Activated CD4-positive, alpha-beta memory T cell treated with anti-CD3 and anti-CD28 coated beads for 36 hours (primary cell): Measurements from ENCODE around the gene SYTL5. TPM values are rescaled to one million over a fixed set of nuclear protein-coding genes. Genes with fewer than 3 reads are reported as not detected.

Experiments used
- CTCF ChIA-PET: fragments of 350-600 bp; sonication (Branson Sonifier 250); formaldehyde crosslinking; loops from one replicate; lab custom pipeline; 2021; ENCODE audit warnings: antibody characterized with exemption, inconsistent platforms; lab: Charles Lee
- POLR2A ChIA-PET: fragments of 350-600 bp; sonication (Branson Sonifier 250); formaldehyde crosslinking; loops from one replicate; lab custom pipeline; 2021; ENCODE audit warnings: antibody characterized with exemption; lab: Charles Lee
- DNase-seq: peaks from one replicate; pipeline ENCODE4 v3.0.0-alpha.2; 2020
- H3K27ac Mint-ChIP-seq: one replicate; pipeline ENCODE4 v1.8.0; 2021; ENCODE audit warnings: mixed read lengths
- H3K27me3 Mint-ChIP-seq: one replicate; pipeline ENCODE4 v1.8.0; 2021; ENCODE audit warnings: mixed read lengths
- H3K36me3 Mint-ChIP-seq: one replicate; pipeline ENCODE4 v1.8.0; 2021; ENCODE audit warnings: mixed read lengths
- H3K4me1 Mint-ChIP-seq: one replicate; pipeline ENCODE4 v1.8.0; 2021; ENCODE audit warnings: low read depth, mixed read lengths
- H3K4me3 Mint-ChIP-seq: one replicate; pipeline ENCODE4 v1.8.0; 2021; ENCODE audit warnings: mild to moderate bottlenecking, mixed read lengths
- H3K9me3 Mint-ChIP-seq: one replicate; pipeline ENCODE4 v1.8.0; 2021; ENCODE audit warnings: mixed read lengths
- intact Hi-C: fragments of 100-400 bp; cut with micrococcal nuclease; formaldehyde crosslinking; loops from one replicate; pipeline ENCODE4 v1.15.1; 2023
- total RNA-seq, 2 experiments: library from RNA; stranded (reverse); gene quantifications; one replicate each; pipeline ENCODE4 v1.2.3, GENCODE V29; 2021

The SYTL5 gene
- total RNA-seq, 2 experiments from 2014 or later, result 0.05 TPM; not detected in 1

- intact Hi-C loops, result no loop called here
- H3K27ac Mint-ChIP-seq, result no peak overlapping the region
- ChIA-PET CTCF (interaction anchor here (0.7 kb wide), 1 partner anchor 28 kb away, joined by 3 read pairs; no protein-coding TSS in a partner anchor), POLR2A (no interaction called here)
- no peaks in the 10 kb centered on the region for H3K9me3 Mint-ChIP-seq
- no peaks in the 10 kb centered on the region for H3K4me1 Mint-ChIP-seq
- H3K4me3 Mint-ChIP-seq, result no peak overlapping the region
- no peaks in the 10 kb centered on the region for H3K27me3 Mint-ChIP-seq
- no peaks in the 10 kb centered on the region for H3K36me3 Mint-ChIP-seq
- DNase-seq, result no peak
Observed at GRCh38 chrX:37993837-37994619, 12.3 kb upstream of the SYTL5 start.

- H3K27ac Mint-ChIP-seq, result no peak overlapping the region
- H3K27me3 Mint-ChIP-seq, result no peaks in the 10 kb centered on the region
- ChIA-PET CTCF (no interaction called here), POLR2A (no interaction called here)
- DNase-seq, result no peak
- no peaks in the 10 kb centered on the region for H3K36me3 Mint-ChIP-seq
- no peaks in the 10 kb centered on the region for H3K9me3 Mint-ChIP-seq
- H3K4me3 Mint-ChIP-seq, result no peak overlapping the region
- intact Hi-C loops, result no loop called here
- H3K4me1 Mint-ChIP-seq, result no peaks in the 10 kb centered on the region
Observed at GRCh38 chrX:37995428-37995827, 10.9 kb upstream of the SYTL5 start.

GRCh38 chrX:37997096-37997495, 9.3 kb upstream of the SYTL5 start:
- Mint-ChIP-seq H3K27ac (no peak overlapping the region), H3K9me3 (no peaks in the 10 kb centered on the region), H3K36me3 (no peaks in the 10 kb centered on the region), H3K4me3 (no peak overlapping the region), H3K4me1 (no peaks in the 10 kb centered on the region), H3K27me3 (no peaks in the 10 kb centered on the region)
- DNase-seq, result no peak
- ChIA-PET POLR2A (no interaction called here), CTCF (interaction anchor here (0.9 kb wide), 1 partner anchor 170 kb away, joined by 4 read pairs; no protein-coding TSS in a partner anchor)
- intact Hi-C loops, result no loop called here

GRCh38 chrX:37998586-37999262, 7.6 kb upstream of the SYTL5 start:
- CTCF ChIA-PET, result no interaction called here
- Mint-ChIP-seq H3K36me3 (no peaks in the 10 kb centered on the region), H3K4me1 (no peaks in the 10 kb centered on the region), H3K4me3 (no peak overlapping the region), H3K9me3 (no peaks in the 10 kb centered on the region), H3K27me3 (peaks cover under 1% of the 10 kb centered on the region), H3K27ac (no peak overlapping the region)
- no peak for DNase-seq
- POLR2A ChIA-PET, result no interaction called here
- intact Hi-C loops, result no loop called here

- Mint-ChIP-seq H3K4me3 (no peak overlapping the region), H3K4me1 (no peaks in the 10 kb centered on the region)
- intact Hi-C loops, result no loop called here
Observed at GRCh38 chrX:38000706-38001105, 5.6 kb upstream of the SYTL5 start.

GRCh38 chrX:38004046-38004445, 2.3 kb upstream of the SYTL5 start:
- POLR2A ChIA-PET, result no interaction called here

More at GRCh38 chrX:38000706-38001105, 5.6 kb upstream of the SYTL5 start:
- Mint-ChIP-seq H3K27me3 (peaks cover 6% of the 10 kb centered on the region), H3K27ac (no peak overlapping the region), H3K9me3 (no peaks in the 10 kb centered on the region), H3K36me3 (no peaks in the 10 kb centered on the region)
- ChIA-PET POLR2A (no interaction called here), CTCF (no interaction called here)
- no peak for DNase-seq

GRCh38 chrX:38006778-38007177, 425 bp downstream of the SYTL5 start:
- ChIA-PET CTCF (no interaction called here), POLR2A (no interaction called here)
- H3K9me3 Mint-ChIP-seq, result no peaks in the 10 kb centered on the region
- no peak for DNase-seq
- H3K27ac Mint-ChIP-seq, result no peak overlapping the region
- H3K27me3 Mint-ChIP-seq, result peaks cover 8% of the 10 kb centered on the region
- intact Hi-C loops, result no loop called here
- H3K36me3 Mint-ChIP-seq, result no peaks in the 10 kb centered on the region
- H3K4me3 Mint-ChIP-seq, result no peak overlapping the region
- peaks cover 2% of the 10 kb centered on the region for H3K4me1 Mint-ChIP-seq

More at GRCh38 chrX:38004046-38004445, 2.3 kb upstream of the SYTL5 start:
- Mint-ChIP-seq H3K27me3 (peaks cover 6% of the 10 kb centered on the region), H3K4me1 (peaks cover 2% of the 10 kb centered on the region), H3K4me3 (no peak overlapping the region), H3K36me3 (no peaks in the 10 kb centered on the region), H3K27ac (no peak overlapping the region), H3K9me3 (no peaks in the 10 kb centered on the region)
- DNase-seq, result no peak
- intact Hi-C loops, result no loop called here
- CTCF ChIA-PET, result no interaction called here

GRCh38 chrX:38008658-38009057, 2.3 kb downstream of the SYTL5 start:
- Mint-ChIP-seq H3K4me3 (no peak overlapping the region), H3K4me1 (peaks cover 2% of the 10 kb centered on the region), H3K27me3 (peaks cover 7% of the 10 kb centered on the region), H3K27ac (no peak overlapping the region), H3K36me3 (no peaks in the 10 kb centered on the region), H3K9me3 (no peaks in the 10 kb centered on the region)
- intact Hi-C loops, result no loop called here
- ChIA-PET POLR2A (no interaction called here), CTCF (no interaction called here)
- DNase-seq, result no peak

- intact Hi-C loops, result no loop called here
- peaks cover 2% of the 10 kb centered on the region for H3K4me1 Mint-ChIP-seq
- H3K27ac Mint-ChIP-seq, result no peak overlapping the region
- POLR2A ChIA-PET, result no interaction called here
- no peaks in the 10 kb centered on the region for H3K9me3 Mint-ChIP-seq
- CTCF ChIA-PET, result no interaction called here
- no peak overlapping the region for H3K4me3 Mint-ChIP-seq
- H3K36me3 Mint-ChIP-seq, result no peaks in the 10 kb centered on the region
- DNase-seq, result no peak
- peaks cover 3% of the 10 kb centered on the region for H3K27me3 Mint-ChIP-seq
Observed at GRCh38 chrX:38009641-38010040, 3.3 kb downstream of the SYTL5 start.

- Mint-ChIP-seq H3K9me3 (no peaks in the 10 kb centered on the region), H3K36me3 (no peaks in the 10 kb centered on the region), H3K27me3 (no peaks in the 10 kb centered on the region), H3K27ac (no peak overlapping the region), H3K4me1 (no peaks in the 10 kb centered on the region), H3K4me3 (no peak overlapping the region)
- intact Hi-C loops, result no loop called here
- POLR2A ChIA-PET, result no interaction called here
- DNase-seq, result no peak
- CTCF ChIA-PET, result no interaction called here
Observed at GRCh38 chrX:38018766-38019425, 12.5 kb downstream of the SYTL5 start.

- no peak for DNase-seq
- Mint-ChIP-seq H3K4me3 (no peak overlapping the region), H3K9me3 (peaks cover 4% of the 10 kb centered on the region), H3K27me3 (no peaks in the 10 kb centered on the region), H3K27ac (no peak overlapping the region), H3K4me1 (no peaks in the 10 kb centered on the region), H3K36me3 (no peaks in the 10 kb centered on the region)
- ChIA-PET CTCF (no interaction called here), POLR2A (no interaction called here)
- intact Hi-C loops, result no loop called here
Observed at GRCh38 chrX:38028300-38028699, 21.9 kb downstream of the SYTL5 start.

GRCh38 chrX:38036466-38036865, 30.1 kb downstream of the SYTL5 start:
- H3K4me3 Mint-ChIP-seq, result no peak overlapping the region
- DNase-seq, result no peak
- no peaks in the 10 kb centered on the region for H3K9me3 Mint-ChIP-seq
- no peaks in the 10 kb centered on the region for H3K36me3 Mint-ChIP-seq
- no peaks in the 10 kb centered on the region for H3K4me1 Mint-ChIP-seq
- H3K27me3 Mint-ChIP-seq, result no peaks in the 10 kb centered on the region
- intact Hi-C loops, result no loop called here
- H3K27ac Mint-ChIP-seq, result no peak overlapping the region
- ChIA-PET POLR2A (no interaction called here), CTCF (no interaction called here)
